Measurements from ENCODE around the gene ATF4.
"Not testable (repeated sequence)": the region's sequence is repeated elsewhere in the genome, so short reads cannot be mapped to it uniquely, and the experiment has no call there.

The ATF4 gene

DNA sequence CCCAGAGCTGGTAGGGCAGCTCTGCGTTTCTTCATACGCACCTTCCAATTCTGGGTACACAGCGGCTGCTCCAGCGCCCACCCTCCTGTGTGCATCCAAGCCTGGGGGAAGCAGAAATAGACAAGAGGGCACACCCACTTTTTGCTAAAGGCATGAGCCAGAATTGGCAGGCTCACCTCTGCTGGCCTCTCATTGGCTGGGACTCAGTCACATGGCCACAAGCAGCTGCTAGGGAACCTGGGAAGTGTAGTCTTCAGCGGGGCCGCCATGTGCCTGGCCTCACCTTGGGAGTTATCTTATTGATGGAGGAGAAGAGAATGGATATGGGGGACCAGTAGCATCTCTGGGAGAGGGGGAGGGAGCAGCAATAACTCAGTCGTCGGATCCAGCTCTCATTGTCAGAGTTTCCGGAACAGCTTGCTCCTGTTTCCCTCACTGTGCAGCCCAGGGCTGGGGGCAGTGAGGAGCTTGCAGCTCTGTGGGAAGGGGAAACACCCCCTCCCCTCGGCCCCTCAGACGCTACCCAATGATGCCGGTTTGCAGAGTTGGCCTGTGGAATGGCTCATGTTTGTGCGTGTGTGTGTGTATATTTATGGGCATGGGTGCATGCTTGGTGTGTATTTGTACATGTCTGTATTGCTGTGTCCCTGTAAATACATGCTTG is 30.1 kb upstream of the ATF4 start:
- DNase-seq, result no peak

GRCh38 chr22:39490966-39491680 is 29.2 kb upstream of the ATF4 start:
- DNase-seq, result no peak

DNA sequence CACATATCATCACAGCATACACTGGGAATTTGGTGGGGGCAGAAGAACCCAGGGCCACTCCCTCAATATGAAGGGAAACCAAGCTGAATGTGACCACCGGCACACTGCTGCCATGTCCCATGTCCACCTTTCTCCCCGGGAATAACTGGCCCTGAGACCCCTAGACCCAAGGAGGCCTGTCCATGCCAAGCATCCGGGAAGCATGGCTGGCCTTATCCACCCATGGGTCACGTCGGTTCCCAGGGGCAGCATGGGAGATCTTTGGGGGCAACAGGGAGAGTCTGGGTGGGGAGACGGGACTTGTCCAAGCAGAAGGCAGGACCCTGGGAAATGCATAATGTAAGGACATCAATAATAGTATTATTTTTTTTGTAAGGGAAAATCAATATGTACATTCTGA is 28.7 kb upstream of the ATF4 start:
- no peak for DNase-seq

GRCh38 chr22:39492186-39492585 is 28.2 kb upstream of the ATF4 start:
- DNase-seq, result no peak

GRCh38 chr22:39493759-39494158 is 26.6 kb upstream of the ATF4 start:
- DNase-seq, result no peak

DNA sequence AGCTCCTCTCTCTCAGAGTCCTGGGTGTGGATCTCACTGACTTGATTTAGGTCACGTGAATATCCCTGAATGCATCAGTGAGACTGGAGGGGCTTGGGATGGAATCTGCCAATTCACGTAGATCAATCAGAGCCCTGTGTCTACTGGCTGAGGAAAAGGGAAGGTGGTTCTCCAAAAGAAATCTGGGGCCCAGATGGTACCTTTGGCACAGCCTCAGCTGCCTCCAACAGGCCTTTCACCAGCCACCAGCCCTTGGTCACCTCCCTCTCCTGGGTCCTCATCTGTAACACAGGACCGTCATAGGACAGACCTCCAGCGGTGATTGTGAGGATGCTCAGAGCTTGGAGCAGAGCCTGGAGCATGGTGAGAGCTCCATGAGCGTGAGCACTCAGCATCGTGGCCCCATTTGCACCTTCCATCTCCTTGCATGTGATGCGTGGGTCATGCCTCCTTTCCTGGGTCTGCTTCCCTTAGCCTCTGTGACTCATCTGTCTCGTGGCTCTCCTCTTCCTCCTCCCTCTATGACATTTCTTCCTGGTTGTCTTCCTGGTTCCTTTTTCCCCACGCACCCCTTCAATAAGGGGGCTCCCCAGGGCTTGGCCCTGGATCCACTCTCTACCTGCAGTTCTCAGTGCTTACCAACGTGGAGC is 25.8 kb upstream of the ATF4 start:
- no peak for DNase-seq

- DNase-seq, result no peak
Observed at GRCh38 chr22:39496131-39496838, 24.1 kb upstream of the ATF4 start.

DNA sequence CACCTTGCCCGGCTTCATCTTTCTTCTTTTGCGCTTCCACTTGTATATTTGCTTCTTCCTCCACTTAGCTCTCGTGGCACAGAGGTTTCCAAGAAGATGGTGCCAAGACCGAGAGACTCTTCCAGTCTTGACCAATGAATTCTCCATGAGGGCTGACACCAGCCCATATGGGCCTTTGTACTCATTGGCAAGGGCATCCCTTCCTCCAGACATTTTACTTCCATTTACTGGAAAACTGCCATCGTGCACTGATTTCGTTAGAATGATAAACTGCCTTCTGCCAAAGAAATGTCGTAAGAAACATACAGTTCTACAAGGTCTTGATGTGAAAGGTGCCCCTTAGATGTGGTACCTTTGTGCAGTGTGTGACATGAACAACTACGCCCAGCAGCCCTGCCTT is 22.9 kb upstream of the ATF4 start:
- no peak for DNase-seq

DNA sequence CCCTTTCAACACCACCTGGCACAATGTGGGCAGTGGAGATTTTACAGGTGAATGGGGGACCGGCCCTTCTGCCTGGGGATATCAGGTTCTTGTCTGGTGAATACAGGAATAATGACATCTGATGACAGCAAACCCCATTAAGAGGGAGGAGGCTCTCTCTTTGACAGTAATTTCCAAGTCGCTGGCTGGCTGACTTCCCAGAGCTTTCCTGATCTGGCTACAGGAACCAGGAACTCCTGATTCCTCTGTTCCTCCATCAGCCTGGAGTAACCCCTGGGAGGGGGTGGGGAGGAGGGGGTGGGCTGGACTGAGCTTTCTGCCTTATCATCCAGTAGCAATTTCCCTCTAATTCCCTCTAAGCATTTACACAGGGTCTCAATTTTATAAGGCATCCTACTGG is 22.0 kb upstream of the ATF4 start:
- DNase-seq, result no peak

DNA sequence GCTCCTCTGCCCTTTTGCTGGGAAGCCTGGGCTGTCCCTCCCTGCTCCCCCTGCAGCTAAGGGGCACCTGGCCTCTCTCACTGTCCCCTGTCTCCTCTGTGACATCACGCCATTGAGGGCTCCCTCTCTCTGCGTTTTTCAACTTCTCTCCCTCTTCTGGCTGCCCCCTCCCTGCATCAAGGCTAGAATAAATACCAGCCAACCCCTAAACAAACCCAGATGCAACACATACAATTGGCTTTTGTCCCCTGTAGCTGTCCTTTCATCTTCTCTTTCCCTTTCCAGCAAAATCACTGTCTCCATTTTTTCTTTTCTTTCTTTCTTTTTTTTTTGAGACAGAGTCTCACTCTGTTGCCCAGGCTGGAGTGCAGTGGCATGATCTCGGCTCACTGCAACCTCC is 21.6 kb upstream of the ATF4 start:
- no peak for DNase-seq

GRCh38 chr22:39500101-39500500 is 20.3 kb upstream of the ATF4 start:
- DNase-seq, result no peak

GRCh38 chr22:39501644-39502108 is 18.7 kb upstream of the ATF4 start:
- no peak for DNase-seq

GRCh38 chr22:39502109-39502788 is 18.1 kb upstream of the ATF4 start, which contains the start of gene MIEF1:
TSS of gene MIEF1 (plus strand) at chr22:39502290. CDS start at chr22:39511295, 9,005 bp downstream.
- DNase-seq, result peak; percentile 88

GRCh38 chr22:39502789-39503409 is 17.5 kb upstream of the ATF4 start:
- DNase-seq, result no peak

- DNase-seq, result no peak
Observed at GRCh38 chr22:39503630-39504029, 16.7 kb upstream of the ATF4 start.

DNA sequence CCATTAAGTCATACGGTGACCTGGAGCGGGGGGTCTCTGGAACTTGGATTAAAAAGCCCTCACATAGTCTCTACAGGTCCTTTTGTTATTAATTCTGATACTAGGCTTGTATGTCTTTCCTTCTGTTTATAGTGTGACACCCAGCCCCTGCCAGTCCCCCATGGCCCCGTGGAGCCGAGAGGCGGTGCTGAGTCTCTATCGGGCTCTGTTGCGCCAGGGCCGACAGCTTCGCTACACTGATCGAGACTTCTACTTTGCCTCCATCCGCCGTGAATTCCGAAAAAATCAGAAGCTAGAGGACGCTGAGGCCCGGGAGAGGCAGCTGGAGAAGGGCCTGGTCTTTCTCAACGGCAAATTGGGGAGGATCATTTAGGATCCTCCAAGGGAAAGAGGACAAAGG is 16.3 kb upstream of the ATF4 start:
- no peak for DNase-seq

- not testable (repeated sequence) for DNase-seq
Observed at GRCh38 chr22:39507021-39507420, 13.3 kb upstream of the ATF4 start.

GRCh38 chr22:39508393-39508792 is 12.0 kb upstream of the ATF4 start:
- no peak for DNase-seq

DNA sequence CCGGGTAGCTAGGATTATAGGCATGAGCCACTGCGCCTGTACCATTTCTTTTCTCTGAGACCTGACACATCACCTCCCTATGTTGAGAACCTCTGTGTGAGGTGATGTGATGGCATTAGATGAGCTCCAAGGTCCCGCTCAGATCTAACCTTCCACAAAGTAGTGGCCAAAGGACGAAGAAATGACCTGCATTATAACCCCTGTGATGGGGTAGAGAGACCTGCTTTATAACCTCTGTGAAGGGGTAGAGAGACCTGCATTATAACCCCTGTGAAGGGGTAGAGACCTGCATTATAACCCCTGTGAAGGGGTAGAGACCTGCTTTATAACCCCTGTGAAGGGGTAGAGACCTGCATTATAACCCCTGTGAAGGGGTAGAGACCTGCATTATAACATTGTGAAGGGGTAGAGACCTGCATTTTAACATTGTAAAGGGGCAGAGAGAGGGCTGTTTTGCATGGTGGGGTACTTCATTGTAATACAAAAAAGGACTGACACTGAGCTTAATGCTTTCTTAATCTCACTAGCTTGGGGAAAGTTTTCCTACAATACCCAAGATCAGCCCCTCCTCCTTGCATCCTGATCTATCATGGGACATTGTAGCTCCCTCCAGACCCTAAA is 9.7 kb upstream of the ATF4 start:
- no peak for DNase-seq

DNA sequence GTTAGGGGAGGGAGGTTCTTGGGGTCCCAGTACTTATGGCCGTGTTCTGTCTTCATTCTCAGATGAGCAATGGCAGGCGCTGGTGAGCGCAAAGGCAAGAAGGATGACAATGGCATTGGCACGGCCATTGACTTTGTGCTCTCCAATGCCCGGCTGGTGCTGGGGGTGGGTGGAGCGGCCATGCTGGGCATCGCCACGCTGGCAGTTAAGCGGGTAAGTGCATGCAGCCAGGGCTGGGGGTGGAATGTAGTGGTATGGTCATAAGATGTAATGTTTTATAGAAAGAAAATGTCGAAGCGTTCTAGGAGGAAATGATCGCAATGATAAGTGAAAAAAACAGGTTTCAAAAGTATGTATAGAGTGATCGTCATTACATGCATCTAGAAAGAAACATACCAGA is 9.1 kb upstream of the ATF4 start:
- no peak for DNase-seq

DNA sequence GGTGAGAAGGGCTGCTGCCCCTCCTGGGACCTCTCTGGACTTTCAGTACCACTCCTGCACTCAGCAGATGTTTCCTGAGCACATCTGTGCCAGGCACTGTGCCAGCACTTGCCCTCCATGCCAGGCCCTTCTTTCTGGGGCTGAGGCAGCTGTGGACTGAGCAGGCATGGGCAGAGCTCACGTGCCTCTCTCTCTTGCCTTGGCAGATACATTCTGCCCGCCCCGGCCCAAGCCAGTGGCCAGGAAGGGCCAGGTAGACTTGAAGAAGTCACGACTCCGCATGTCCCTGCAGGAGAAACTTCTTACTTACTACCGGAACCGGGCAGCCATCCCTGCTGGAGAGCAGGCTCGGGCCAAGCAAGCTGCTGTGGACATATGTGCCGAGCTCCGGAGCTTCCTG is 8.3 kb upstream of the ATF4 start:
- no peak for DNase-seq

DNA sequence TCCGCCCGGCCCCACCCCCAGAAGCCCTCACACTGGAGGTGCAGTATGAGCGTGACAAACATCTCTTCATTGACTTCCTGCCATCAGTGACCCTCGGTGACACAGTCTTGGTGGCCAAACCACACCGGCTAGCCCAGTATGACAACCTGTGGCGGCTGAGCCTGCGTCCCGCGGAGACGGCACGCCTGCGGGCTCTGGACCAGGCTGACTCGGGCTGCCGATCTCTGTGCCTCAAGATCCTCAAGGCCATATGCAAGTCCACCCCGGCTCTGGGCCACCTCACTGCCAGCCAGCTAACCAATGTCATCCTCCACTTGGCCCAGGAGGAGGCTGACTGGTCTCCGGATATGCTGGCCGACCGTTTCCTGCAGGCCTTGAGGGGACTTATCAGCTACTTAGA is 6.6 kb upstream of the ATF4 start:
- no peak for DNase-seq

Data from T1000 (cell line).